Hematopoietic multipotent progenitor cell treated with erythropoietin and hydrocortisone succinate and interleukin-3 and kit ligand, for 4 days (in vitro differentiated cells): ENCODE results near the gene COPG1.

ENCODE experiments used
- DNase-seq: peaks from one replicate; pipeline ENCODE4 v3.0.0-alpha.2; 2015

COPG1 gene

DNA sequence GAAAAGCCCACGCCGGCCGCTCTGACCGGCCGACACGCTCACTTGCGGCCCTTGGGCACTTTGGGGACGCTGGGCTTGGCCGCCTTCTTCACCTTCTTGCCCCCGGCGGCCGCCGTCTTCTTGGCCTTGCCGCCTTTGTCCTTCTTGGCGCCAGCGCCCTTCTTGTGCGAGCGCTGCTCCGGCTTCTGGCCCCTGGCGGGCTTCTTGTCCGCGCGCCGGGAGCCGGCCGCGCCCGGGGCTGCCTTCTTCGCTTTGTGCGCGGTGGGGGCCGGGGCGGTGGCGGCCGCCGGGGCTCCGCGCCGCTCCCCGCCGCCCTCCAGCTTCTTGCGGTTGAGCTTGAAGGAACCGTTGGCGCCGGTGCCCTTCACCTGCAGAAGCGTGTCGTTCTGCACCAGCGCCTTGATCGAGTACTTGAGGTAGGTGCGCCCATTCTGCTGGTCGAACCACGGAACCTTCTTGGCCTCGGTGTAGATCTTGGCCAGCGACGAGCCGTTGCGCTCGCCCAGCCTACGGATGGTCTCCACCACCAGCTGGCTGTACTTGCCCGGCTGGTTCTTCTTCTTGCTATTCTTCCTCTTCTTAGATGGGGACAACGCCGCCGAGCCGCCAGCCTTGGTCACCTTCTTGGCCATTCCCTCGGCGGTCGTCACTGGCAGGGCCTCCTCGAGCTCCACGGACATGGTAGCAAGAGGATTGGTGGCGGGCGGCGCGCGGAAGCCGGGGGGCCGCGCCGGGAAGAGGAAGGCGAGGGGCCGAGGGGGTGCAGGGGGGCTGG lies 66.0 kb downstream of the COPG1 start:
- peak; percentile 59 for DNase-seq

DNA sequence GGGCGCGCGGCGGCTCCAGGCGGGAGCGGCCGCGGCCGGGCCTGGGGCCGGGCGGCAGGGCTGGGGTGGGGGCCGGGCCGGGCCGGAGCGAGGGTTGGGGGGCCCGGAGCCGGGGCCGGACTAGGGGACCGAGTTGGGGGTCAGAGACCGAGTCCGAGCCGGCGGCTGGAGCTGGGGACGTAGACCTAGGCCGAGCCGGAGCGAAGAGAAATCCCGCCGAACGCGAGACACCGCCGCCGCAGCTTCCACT lies 66.5 kb downstream of the COPG1 start:
- no peak for DNase-seq

- peak; percentile 92 for DNase-seq
Measured at GRCh38 chr3:129316248-129317013, 67.0 kb downstream of the COPG1 start.

DNA sequence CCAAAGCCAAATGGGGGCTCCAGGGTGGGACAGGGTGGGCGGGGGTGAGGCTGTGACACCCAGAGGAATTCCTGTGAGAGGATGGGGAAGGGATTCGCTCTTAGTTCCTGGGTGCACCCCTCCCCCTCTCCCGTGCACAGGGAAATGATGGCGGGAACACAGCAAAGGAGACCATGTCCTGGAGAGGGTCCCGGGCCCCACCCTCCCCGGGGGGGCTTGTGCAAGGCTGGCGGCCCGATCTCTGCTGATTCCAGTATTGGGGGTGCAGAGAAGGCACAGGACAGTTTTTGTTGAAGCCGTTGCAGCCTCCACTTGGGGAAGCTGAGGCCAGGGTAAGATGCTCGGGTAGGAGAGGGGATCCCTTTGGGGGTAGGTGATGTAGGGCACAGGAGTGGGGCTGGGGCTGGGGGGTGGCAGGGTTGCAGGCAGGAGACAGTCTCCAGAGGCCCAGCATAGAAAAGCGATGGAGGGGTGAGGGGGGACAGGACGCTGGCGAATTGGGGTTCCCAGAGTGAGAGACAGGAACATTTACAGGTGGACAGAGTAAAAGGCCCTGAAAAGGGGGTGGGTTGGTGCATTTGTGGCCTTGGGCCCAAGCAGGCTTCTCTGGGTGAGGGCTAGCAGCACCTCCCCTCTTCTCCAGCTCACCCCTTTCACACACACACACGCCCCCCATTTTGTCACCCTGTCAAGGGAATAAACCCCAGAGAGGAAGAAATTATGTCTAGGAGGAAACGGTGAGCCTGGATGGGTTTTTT lies 67.8 kb downstream of the COPG1 start:
- no peak for DNase-seq

DNA sequence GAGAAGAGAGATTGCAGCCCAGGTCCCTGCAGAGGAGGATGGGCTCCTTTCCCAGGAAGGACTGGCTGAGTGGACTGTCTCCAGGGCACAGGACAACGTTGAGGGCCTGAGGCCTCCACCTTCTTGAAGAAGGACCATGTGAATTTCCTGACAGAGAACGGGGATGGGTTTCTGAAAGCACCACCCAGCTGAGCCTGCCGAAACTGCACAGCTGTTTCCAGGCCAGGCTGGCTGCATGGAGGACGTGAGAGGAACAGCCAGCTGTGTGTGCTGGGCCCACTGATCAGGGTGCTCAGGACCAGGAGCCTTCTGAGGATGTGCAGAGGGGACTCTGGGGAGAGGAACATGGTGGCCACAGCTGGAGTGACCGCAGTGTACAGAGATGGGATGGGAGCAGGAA lies 68.4 kb downstream of the COPG1 start:
- DNase-seq, result peak; percentile 27

DNA sequence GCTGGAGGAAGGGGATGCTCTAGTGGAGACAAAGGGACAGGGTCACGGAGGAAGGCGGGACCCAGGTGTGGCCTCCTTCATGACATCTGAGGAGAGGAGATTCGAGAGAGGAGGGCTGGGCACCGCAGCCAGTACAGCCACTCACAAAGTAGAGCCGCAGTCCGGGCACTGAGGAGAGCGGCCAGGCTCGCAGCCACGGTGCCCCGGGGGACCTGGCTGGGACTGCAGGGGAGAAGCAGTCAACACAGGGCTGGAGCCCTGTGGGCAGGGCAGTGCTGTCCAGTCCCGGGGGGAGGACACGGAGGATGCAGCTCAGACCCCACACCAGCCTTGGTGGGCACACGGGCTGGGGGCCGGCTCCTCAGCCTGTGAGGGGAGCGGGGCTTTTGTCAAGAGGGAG lies 69.5 kb downstream of the COPG1 start:
- DNase-seq, result no peak

DNA sequence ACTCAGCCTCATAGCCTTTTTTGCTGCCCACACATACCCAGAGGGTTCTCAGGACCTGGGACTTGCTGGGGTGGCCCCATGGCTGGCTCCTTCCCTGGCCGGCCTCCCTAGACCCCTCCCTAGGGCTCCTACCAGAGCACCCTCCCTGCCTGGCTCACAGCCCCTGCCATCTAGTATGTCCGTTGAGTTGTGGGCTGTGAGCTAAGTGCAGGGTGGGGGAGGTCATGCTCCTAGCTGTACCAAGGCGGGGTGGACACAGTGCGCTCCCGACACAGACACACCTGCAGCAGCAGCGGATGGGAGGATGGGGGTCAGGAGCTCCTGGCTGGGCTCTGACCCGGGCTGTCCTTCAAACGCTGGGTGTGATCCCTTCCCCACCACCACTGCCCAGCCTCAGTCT lies 70.9 kb downstream of the COPG1 start:
- DNase-seq, result no peak

GRCh38 chr3:129320825-129321487 lies 71.5 kb downstream of the COPG1 start:
- no peak for DNase-seq

DNA sequence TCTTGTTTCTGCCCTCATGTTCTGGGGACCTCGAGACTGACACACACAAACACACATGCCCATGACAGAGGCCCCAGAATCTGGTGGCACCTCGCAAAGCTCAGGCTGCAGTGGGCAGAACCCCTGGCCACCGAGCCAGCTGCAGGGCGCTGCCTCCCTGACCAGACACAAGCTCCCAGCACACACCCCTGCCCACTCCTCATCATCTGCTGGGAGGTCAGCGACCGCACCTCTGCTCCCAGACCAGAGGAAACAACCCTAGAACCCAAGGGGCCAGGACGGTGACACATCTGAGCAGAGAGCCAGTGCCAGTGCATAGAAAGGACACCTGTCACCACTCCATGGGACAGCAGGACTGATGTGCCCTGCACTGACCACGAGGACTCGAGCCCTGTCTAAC lies 72.5 kb downstream of the COPG1 start:
- no peak for DNase-seq

- peak; percentile 42 for DNase-seq
Measured at GRCh38 chr3:129323651-129324294, 74.4 kb downstream of the COPG1 start.

DNA sequence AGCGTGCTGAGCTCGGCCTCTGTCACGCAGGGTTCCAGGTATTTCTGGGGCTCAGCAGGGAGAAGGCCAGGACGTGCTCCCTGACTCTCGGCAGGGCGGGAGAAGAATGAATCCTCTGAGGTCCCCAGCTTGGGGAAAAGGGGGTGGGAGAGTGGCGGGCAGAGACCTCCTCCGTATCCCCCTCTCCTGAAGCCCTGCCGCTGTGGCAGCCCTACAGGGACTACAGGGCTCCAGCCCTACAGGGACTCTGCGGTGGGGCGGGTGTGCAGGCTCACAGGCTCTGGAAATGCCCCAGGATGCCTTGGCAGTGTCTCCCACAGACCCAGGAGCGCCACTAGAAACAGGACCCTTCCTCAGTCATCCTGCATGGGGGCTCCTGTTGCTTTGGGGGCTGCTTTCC lies 75.4 kb downstream of the COPG1 start:
- DNase-seq, result no peak

GRCh38 chr3:129325383-129325782 lies 76.0 kb downstream of the COPG1 start:
- no peak for DNase-seq

DNA sequence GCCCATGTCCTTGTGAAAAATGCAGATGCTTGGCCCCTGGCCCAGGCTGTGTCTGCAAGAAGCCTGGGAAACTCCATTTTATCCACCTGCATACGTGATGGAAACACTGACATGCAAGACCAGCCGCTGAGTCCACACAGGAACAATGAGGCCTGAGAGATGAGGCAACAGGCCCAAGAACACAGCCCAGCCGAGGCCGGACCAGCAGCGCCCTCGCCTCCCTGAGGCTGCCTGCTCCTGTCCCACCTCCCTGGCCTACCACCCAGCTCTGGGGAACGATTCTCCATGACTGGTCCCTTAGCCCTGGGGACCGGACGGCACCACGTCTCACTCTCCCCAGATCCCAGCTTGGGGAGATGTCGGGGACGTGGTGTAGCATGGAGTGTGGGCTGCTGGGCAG lies 76.7 kb downstream of the COPG1 start:
- no peak for DNase-seq

GRCh38 chr3:129326595-129326994 lies 77.2 kb downstream of the COPG1 start:
- no peak for DNase-seq
